Measurements from ENCODE around the gene RSPH4A. TPM values are rescaled to one million over a fixed set of nuclear protein-coding genes. Genes with fewer than 3 reads are reported as not detected.

RSPH4A gene
- total and polyA plus RNA-seq, 2 of the 8 experiments (the other 6 are each of a cell fraction or from before 2014, with no cell fraction given): 0.38 to 0.52 TPM

DNA sequence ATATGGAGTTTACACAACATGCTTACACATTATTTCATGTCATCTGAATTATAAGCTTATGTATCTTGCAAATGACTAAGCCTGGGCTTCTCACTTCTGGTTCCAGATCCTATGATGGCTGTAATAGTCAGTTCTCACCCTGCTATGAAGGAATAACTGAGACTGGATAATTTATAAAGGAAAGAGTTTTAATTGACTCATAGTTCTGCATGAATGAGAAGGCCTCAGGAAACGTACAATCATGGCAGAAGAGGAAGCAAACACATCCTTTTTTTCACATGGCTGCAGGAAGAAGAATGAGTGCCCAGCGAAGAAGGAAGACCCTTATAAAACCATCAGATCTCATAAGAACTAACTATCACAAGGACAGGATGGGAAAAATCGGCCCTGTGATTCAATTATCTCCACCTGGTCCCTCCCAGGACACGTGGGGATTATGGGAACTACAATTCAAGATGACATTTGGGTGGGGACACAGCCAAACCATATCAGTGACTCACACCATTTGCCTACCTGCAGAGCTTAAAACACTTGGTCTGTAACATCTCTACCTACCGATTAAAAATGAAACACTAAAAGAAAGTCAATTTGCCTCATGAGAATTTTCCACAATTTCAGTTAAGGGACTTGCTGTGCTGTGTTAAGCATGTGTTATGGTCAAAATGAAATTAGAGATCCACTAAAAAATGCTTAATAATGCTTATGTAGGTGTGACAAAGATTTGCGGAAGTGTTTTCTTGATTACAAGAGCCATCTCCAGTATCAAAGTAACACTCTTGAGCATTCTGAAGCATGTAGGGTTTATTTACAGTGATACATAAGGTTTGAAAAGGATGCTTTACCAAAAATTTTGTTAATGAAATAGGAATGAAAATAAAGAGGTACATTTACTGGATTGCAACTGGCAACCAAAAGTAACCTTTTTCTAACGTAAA, 47.2 kb upstream of the RSPH4A start:
- ChIA-PET CTCF (ENCODE audit: partially characterized antibody) (interaction anchor here (0.6 to 5.9 kb wide), 9 partner anchors 9 to 300 kb away, joined by 3 to 59 read pairs (median 5); partner anchors contain the start of gene CALHM4), POLR2A (ENCODE audit: partially characterized antibody) (no interaction called here)
- WGBS, 2 experiments (ENCODE audit: extremely low coverage in 1 of 2, insufficient coverage in 1 of 2, insufficient read length in 1 of 2, insufficient replicate concordance in 2 of 2, low coverage in 1 of 2, low lambda C conversion rate in 2 of 2, missing lambda C conversion rate in 1 of 2): 76% methylated on average over 7 of the region's 7 CpGs; no CpG with 5 or more reads in 1 of the 2 experiments
- H4K91ac ChIP-seq (replicated peaks; ENCODE audit: insufficient read length, low read length): no peak overlapping the region
- no peak overlapping the region for H2BK20ac ChIP-seq (ENCODE audit: low read length)
- peaks cover 0 to 3% (median 1%) of the 10 kb centered on the region in 4 experiments; a peak in 3 of 7 replicates for H3K4me1 ChIP-seq (replicated peaks in 1 of 4; ENCODE audit: control insufficient read depth in 3 of 4, insufficient read depth in 4 of 4, low read length in 3 of 4)
- H2AK5ac ChIP-seq (ENCODE audit: low read depth, low read length): no peak overlapping the region
- no peak overlapping the region for H3K4me3 ChIP-seq (ENCODE audit: extremely low read depth in 1 of 4, insufficient read depth in 2 of 4, low read depth in 3 of 4, low read length in 4 of 4)
- no peak overlapping the region for H4K5ac ChIP-seq (ENCODE audit: insufficient read length, low read depth, low read length)
- H3K23ac ChIP-seq (ENCODE audit: insufficient read length): no peak overlapping the region
- no peak overlapping the region for H2BK12ac ChIP-seq (ENCODE audit: low read depth, low read length)
- no peak overlapping the region for H3K9ac ChIP-seq (replicated peaks in 1 of 4; ENCODE audit: extremely low read depth in 1 of 4, low read depth in 3 of 4, low read length in 3 of 4)
- H3K4me2 ChIP-seq (ENCODE audit: insufficient read depth in 1 of 2, low read depth in 2 of 2, low read length in 2 of 2): no peak overlapping the region; a peak in 1 of 4 replicates
- peaks cover 2% of the 10 kb centered on the region; the same call in 1 of the 2 replicates for H3K79me1 ChIP-seq (ENCODE audit: low read depth, low read length)
- no peaks in the 10 kb centered on the region for H3K9me3 ChIP-seq (ENCODE audit: insufficient read depth in 2 of 2, low read depth in 1 of 2, low read length in 1 of 2)
- peaks cover 5 to 32% of the 10 kb centered on the region in 2 experiments; a peak in 3 of 4 replicates for H3K79me2 ChIP-seq (ENCODE audit: control insufficient read depth in 1 of 2, insufficient read depth in 2 of 2, low read length in 2 of 2)
- H3K23me2 ChIP-seq (ENCODE audit: low read depth, low read length): peaks cover 3% of the 10 kb centered on the region; the same call in 1 of the 2 replicates
- H3K27ac ChIP-seq (ENCODE audit: low read depth, low read length): no peak overlapping the region
- H2AFZ ChIP-seq (ENCODE audit: low read length): no peak overlapping the region
- H2BK15ac ChIP-seq (ENCODE audit: low read length): no peak overlapping the region
- H3K14ac ChIP-seq (ENCODE audit: insufficient read length): no peak overlapping the region
- no peak for DNase-seq (ENCODE audit: low read depth in 1 of 2, low spot score in 2 of 2)
- H2BK120ac ChIP-seq (replicated peaks; ENCODE audit: low read depth, low read length): no peak overlapping the region
- no peak for FAIRE-seq
- no peak overlapping the region for H3K56ac ChIP-seq (replicated peaks; ENCODE audit: insufficient read length, low read depth, low read length)
- H2BK5ac ChIP-seq (ENCODE audit: low read depth, low read length): no peak overlapping the region
- H4K20me1 ChIP-seq (replicated peaks in 1 of 2; ENCODE audit: control insufficient read depth in 1 of 2, insufficient read depth in 2 of 2, low read length in 2 of 2): peaks cover 0 to 3% of the 10 kb centered on the region in 2 experiments
- H3K27me3 ChIP-seq (replicated peaks in 1 of 4; ENCODE audit: control insufficient read depth in 3 of 4, extremely low read depth in 1 of 4, insufficient read depth in 3 of 4, low read length in 3 of 4): no peaks in the 10 kb centered on the region
- H3K4ac ChIP-seq (replicated peaks; ENCODE audit: insufficient read length, low read depth, low read length): no peak overlapping the region
- no peaks in the 10 kb centered on the region for H3K36me3 ChIP-seq (ENCODE audit: control insufficient read depth in 2 of 4, insufficient read depth in 4 of 4, low read length in 3 of 4)
- no peak overlapping the region for H3K18ac ChIP-seq (ENCODE audit: extremely low read depth, low read length)
- no peak overlapping the region for H4K8ac ChIP-seq (ENCODE audit: extremely low read depth, insufficient read depth, low read length)
- TF ChIP-seq CBX8 (IDR thresholded peaks at IDR 0.05; ENCODE audit: borderline replicate concordance, low read depth, low read length): no peak
- TF ChIP-seq RAD21 (IDR thresholded peaks at IDR 0.05 in 1 of 2, conservative IDR thresholded peaks at IDR 0.05 in 1 of 2; ENCODE audit: low read depth in 2 of 2, low read length in 2 of 2): no peak
- TF ChIP-seq CEBPB (IDR thresholded peaks at IDR 0.05; ENCODE audit: low read depth, low read length): no peak
- no peak for TF ChIP-seq RXRA (IDR thresholded peaks at IDR 0.05; ENCODE audit: insufficient read depth, low read depth, low read length)
- no peak for TF ChIP-seq TAF7 (optimal IDR thresholded peaks at IDR 0.05; ENCODE audit: borderline replicate concordance, low read depth, low read length)
- no peak for TF ChIP-seq POU5F1 (IDR thresholded peaks at IDR 0.05; ENCODE audit: low read depth, low read length)

Measured in H1 (cell line).